HUDEP-2 (cell line): ENCODE results near the gene MFSD11.
"Not testable (repeated sequence)": the region's sequence is repeated elsewhere in the genome, so short reads cannot be mapped to it uniquely, and the experiment has no call there.

ENCODE experiments used
- DNase-seq, 76 experiments: peaks; one replicate each; lab custom pipeline; 2025; ENCODE audit not compliant: unreplicated experiment in 76 of 76; lab: John Stamatoyannopoulos, UW

MFSD11 gene

DNA sequence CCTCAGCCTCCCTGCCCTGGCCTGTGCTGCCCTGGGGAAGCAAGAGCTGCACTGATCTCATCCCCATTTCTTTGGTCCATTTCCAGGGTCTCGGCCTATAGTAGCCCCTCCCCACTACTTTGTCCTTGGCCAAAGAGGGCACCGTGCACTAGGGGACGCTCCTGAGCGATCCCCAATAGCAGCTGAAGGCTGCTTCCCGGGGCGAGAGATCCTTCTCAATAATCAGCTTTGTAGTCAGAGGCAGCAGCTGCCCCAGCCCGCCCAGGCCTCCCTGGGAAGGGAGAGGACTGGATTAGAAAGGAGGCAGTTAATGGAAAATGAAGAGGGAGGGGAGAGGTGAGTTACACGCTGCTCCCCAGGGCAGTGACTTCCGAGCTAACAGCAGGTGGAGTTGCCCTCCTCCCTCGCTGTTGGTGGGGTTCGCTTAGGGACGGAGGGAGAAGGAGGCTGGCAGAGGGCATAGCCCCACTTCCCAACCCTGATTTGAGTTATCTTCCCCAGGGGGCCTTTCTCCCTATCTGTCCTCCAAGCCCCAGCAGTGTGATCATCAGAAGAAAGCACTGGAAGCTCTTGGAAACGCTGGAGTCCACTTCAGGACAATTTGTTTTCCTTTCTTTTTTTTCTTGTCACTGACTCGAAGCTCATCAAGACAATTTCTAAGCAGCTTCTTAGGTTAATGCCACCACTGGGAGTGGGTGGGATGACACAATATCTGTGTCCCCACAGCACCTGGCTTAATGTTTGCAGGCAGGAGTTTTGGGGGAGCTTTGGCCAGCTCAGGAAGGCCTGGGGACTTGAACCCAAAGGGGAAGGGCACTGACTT, 29.7 kb upstream of the MFSD11 start:
- DNase-seq: no peak

DNA sequence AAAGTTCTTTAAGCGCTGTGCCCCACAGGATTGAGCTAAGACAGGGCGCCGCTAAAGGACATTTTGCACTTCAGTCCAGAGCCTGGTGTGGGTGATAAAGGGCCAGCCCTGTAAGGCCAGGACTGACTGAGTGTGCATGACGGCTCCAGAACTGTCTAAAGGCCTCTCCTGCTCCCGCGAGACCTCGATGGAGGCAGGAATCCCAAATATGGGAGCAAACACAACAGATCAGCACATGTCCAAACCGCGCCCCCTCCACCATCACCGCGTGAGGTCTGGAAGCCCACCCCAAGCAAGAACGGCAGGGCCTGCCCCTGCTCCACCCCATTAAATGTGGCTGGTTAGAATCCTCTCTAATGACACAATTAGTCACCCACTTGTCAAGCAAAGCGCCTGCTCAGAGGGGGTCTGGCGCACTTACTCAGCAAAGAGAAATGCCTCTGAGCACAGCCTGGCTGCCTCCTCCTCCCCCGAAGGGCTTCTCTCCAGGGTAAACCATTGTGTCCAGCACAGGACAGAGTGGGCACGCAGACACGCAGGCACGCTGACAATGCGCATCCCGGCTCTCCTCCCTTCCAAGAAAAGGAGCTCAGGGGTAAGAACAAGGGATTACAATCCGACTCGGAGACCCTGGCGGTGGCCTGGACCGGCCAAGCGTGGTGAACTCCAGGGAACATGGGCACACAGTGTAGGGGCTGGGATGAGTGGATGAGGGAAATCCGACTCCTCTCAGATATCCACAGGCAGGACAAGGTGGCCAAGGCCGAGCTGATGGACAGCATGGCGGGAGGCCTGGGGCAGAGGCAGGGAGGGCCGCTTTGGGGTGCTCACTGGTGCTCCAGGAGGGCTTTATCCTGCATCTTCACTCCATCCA, 28.6 kb upstream of the MFSD11 start:
- no peak for DNase-seq

DNA sequence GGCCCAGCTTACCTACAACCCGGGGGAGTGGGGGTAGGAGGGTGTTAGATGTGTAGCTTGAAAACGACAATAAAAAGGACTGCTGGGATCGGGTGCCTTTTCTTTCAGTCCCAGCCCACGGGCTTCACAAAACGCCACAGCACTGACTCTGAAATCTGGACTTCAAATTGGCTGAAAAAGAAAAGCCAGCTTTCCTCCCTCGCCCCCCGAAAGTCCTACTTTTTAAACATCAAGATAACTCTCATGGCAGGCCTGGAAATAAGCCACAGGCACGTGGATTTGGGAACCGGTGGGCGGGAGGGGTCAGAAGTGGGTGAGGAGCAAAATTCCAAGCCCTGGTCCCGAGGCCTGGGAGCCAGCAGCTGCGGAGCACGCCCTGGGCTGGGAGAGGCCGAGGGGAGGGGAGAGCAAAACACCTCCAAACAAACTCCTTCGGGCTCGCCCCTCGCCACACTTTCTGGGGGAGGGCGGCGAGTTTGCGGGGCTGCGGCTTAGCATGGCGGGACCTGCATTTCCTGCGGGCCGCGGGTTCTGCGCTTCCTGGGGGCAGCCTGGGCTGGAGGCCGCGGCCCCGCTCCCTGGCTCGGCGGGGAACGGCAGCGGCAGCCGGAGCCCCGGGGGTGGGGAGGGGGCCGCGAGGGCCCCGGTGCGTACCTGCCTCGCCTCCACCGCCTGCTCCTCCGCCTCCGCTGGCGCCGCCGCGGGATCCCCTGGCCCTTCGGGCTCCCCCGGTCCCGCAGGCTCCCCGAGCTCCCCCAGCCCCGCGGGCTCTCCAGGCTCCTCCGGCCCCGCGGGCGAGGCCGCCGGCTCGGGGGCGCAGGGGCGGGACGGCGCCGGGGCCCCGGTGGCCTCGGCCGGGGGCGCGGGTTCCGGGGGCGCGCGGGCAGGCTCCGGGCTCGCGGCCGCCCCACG, 27.7 kb upstream of the MFSD11 start:
- not testable (repeated sequence) for DNase-seq

DNA sequence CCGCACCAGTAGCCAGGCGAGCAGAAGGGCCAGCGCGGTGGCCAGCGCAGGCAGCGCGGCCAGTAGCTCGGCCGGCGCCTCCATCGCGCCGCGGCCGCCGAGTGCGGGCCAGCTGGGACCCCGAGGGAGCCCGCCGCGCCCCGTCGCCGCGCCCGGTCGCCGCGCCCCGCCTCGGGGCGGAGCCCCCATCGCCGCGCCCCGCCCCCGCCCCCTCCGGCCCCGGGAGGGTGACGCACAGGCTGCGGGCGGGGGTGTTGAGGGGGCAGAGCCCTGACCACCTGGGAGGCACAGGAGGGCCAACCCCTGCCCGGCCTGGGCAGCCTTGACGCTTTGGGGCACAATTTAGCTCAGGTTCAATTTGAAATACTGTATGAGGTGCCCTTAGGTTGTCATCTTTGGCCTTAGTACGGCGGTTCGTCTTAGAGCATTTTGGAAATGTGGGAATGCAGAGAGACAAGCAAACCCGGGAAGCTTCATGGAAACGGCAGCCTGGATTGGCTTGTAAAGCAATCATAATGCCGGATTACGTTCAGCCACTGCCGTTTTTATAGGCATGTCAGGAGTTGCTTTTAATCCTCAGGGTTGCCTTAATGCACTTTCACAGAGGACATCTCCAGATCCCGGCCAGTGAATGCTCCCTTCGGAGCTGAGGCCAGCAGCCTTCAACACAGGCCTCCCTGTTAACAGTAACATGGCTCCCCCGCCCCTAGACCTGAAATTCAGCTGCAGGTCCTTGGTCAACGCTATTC, 26.9 kb upstream of the MFSD11 start, which contains the start of gene MXRA7:
TSS of gene MXRA7 (minus strand) at position 103 of the 749 bp plus-strand sequence. CDS start at position 84, 19 bp downstream.
- peak in 16 of 76 experiments; percentile 10 to 48 (median 26) for DNase-seq

DNA sequence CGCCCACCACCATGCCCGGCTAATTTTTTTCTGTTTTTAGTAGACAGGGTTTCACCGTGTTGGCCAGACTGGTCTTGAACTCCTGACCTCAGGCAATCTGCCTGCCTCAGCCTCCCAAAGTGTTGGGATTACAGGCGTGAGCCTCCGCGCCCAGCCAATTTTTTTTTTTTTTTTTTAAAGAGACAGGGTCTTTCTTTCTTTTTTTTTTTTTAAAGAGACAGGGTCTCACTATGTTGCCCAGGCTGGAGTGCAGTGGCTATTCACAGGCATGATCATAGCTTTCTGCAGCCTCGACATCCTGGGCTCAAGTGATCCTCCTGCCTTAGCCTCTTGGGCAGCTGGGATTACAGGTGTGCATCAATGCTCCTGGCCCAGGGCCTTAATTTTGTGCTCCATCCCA, 25.6 kb upstream of the MFSD11 start:
- DNase-seq: not testable (repeated sequence)

DNA sequence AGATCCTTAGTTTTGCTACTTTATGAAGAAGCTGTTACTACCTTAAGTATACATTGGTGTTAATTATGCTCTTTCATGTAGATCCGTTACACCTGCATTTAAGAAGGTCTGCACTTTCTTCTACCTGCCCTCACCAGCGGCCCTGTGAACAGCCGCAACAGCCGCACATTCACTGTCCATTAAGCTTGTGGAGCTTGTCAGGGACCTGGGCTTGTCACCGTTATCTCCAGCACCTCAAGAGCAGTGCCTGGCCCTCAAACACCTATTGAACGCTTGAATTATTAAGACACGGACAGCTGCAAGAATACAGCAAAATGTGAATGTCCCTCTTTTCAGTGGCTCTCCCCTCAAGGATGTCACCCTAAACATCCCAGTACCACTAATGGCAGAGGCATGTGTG, 24.2 kb upstream of the MFSD11 start:
- DNase-seq: no peak

DNA sequence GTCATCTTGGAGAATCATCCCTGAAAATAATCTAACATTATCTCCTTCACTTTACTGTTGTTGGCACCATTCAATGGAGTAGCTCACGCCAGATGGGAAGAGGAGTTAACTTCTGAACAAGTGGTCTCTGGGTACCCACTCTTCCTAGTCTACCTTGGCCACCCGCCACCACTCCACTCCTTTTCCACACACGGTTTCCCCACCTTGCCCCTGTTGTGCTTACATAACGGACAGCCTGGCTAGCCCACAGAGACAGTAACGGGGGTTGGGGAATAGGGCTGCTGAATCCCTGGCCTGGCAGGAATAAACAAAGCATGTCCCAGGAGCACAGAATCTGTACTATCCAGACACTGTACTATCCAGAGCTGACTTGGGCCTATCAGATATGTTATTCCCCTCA, 23.6 kb upstream of the MFSD11 start:
- no peak for DNase-seq

DNA sequence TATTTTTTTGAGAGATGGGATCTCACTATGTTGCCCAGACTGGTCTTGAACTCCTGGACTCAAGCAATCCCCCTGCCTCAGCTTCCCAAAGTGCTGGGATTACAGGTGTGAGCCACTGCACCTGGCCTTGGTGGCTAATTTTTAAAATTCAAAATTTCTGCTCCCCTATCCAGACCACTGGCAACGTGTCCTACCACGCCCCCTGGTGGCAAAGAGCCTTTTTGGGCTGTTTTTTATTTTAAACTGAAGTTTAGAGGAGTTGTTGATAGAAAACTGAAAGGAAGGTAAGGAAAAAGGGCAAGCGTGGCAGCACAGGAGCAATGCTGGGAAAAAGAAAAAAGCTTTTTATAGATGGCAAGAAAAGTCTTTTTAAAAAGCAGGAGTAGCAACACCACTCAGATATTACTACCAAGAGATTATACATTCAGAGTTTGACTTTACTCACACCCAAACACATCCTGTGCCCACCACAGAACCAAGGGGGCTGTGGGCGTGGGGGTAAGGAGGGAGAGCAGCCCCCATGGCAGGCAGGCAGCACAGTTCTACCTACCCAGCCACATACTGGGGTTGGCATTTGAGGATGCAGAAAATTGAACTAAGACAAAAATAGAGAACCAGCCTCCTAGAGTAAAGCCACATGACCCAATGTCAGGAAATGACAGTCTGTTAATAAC, 23.0 kb upstream of the MFSD11 start:
- DNase-seq: peak in 59 of 76 experiments; percentile 8 to 86 (median 57)

DNA sequence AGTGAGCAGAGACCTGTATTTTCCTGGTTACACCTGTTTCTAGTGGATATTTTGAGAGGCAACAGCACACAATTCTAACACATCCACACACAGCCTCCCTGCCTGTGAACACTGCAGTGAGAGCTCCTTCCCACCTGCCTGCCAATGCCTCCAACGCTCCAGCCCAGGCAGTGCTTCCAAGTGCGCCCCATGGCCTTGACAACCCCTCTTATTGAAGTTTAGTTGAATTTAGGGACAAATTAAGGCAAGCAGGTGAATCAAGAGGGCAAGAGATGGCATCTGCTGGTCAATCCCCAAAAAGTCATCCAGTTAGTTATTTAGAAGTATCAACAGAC, 22.5 kb upstream of the MFSD11 start:
- DNase-seq: no peak

DNA sequence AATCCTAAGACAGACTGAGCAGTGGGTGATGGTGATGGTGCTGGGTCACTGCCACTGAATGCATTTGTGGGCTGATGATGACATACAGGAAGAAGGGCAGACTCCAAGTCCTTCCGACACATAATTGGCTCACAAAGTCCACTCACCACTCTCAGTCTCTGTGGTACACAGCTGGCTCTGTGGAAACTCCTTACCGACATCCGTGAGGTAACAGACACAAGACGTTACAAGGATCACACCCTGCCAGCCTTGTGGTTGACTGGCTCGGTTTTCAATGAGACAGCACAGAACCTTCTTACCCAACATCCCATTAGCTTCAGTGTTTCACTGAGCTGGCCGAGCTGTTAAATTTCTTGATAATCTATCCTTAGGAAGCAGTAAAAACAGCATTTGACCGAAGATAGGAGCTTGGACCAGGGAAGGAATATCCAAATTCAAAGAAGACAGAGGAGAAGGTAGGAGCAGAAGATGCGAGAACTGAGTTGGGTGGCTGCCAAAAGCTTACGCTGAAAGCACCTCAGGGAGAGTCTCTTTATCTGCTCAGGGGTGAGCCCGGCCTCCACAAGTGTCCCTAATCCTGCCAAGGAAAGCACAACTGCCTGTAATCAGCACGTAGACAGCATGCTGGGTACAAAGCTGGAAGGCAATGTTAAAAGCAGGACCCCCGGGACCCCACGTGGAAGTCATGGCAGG, 21.6 kb upstream of the MFSD11 start:
- peak in 73 of 76 experiments; percentile 35 to 88 (median 72) for DNase-seq

DNA sequence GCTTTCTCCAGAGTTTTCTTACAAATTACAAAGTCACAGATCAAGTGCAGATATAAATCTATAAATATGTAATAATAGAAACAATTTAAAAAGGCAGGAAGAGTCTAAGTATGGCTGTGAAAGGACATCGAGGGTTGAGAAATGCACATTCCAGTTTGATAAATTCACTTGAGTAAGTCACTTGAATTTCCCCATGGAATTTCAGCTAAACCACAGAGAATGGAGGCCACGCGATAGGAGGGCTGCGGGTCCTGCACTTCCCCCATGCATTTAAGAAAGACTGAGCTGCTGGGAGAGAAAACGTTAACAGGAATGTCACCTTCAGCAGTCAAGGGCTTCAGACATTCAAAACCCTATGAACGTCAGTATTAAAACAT, 21.1 kb upstream of the MFSD11 start:
- DNase-seq: no peak

DNA sequence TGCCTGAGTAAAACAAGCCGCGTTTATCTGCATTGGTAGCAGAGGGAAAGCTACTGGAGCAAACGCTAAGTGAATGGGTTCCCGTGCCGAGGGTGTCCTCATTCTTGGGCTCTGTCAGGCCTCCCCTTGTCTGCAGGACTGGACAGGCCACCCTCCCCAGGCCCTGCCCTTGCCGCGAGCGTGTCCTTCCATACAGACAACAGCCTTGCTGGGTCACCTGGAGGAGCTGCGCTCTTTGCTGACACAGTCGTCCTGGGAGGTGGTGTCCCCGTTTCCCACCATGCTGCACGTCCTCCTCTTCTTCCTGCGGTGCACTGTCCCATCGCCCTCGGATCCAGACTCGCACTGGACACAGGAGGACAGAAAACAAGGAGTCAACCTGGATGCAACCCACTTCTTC, 19.4 kb upstream of the MFSD11 start:
- no peak for DNase-seq

DNA sequence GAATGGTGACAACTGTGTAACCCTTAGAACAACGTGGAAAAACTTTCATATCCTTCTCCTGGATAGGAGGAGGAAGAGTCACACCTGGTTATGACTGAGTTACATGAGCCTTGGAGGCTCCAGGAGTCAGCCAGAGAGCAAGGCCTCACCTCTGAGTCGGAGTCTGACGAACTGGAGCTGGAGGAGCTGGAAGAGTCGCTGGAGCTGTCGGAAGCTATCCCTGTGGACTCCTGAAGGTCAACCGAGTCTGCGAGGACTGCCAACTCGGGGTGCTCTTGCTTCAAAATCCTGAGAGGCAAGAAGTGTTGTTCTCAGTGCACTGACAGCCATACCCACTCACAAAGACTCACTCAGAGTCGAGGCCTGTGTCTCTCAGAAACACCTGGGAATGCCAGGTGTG, 17.7 kb upstream of the MFSD11 start:
- no peak for DNase-seq

DNA sequence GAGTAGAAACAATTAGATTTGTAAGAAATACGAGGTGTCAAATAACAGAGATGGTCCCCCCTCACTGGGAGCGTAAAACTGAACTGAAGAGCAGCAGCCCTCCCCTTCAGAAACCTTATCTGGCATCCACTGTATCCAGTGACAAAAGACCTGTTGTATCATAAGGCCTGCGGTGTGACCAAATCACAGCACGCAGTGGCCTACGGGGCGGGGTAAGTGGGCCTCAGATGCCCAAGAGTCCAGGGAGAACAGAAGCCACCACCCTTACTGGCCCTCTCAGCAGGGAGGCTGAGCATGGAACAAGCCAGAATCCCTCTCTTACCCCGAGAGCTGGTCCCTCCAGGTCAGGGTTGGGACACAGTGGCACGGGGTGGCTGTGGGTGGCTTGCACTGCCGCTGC, 17.0 kb upstream of the MFSD11 start:
- no peak for DNase-seq

DNA sequence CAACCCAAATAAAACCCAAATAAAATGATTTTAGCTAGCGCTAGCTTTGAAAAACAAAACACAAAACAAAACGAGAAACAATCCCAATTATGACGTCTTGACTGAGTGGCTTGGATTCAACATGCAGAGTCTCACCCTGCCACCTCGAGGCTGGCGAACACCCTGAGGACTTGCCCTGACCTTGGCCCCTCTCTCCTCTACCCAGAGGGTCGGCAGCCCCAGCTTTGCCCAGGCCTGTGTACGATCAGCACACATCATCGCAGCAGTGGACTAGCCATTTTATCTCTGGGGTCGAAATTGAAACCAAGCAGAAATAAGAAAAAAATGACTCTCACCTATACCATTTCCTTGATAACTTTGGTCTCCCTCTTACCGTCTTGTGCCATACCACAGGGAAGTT, 16.5 kb upstream of the MFSD11 start:
- no peak for DNase-seq

DNA sequence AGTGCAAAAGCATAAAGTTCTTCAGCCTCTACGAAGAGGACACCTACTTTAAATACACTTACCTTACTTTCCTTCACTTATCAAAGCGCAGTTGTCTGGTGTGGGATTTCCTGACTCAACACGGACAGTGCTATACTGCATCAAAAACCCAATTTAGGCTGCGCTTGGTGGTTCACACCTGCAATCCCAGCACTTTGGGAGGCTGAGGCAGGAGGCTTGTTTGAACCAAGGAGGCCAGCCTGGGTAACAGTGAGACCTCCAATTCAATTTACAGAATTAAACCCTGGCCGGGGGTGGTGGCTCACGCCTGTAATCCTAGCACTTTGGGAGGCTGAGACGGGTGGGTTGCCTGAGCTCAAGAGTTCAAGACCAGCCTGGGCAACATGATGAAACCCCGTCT, 15.6 kb upstream of the MFSD11 start:
- no peak for DNase-seq

DNA sequence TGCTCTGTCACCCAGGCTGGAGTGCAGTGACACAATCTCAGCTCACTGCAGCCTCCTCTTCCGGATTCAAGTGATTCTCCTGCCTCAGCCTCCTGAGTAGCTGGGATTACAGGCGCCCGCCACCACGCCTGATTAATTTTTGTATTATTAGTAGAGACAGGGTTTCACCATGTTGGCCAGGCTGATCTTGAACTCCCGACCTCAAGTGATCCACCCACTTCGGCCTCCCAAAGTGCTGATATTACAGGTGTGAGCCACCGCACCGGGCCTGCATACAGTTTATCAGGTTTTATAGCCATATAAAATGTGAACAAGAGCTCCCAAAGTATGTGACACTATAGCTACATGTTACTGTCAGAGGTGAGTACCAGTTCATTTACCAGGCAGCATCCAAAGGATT, 14.9 kb upstream of the MFSD11 start:
- not testable (repeated sequence) for DNase-seq

DNA sequence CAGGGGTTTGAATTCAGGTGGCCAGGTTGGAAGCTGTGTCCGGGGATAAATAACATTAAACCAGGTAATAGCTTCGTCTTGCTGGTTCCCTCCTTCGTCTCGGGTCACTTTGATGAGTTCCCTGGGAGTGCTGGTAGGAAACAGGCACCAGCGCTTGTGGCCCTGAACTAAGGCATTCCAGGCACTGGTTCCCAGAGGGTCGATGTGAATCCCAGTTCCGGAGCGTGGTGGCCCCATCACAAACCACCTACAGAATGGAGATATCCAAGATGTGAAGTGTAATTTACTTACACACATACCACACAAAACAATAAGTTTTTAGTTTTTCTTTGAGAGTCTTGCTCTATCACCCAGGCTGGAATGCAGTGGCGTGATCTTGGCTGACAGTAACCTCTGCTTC, 14.1 kb upstream of the MFSD11 start:
- no peak for DNase-seq
